Nephron (organoid): ENCODE measurements around the gene METRNL.

Source experiments
- H3K27ac Mint-ChIP-seq, 3 experiments: 2 replicates each; pipeline ENCODE4 v1.8.0; 2020; ENCODE audit warnings: mixed read lengths in 3 of 3, mild to moderate bottlenecking in 2 of 3, moderate library complexity in 1 of 3
- H3K27me3 Mint-ChIP-seq: 2 replicates; pipeline ENCODE4 v1.8.0; 2021; ENCODE audit warnings: low read depth, mild to moderate bottlenecking, moderate library complexity, mixed read lengths
- H3K36me3 Mint-ChIP-seq: 2 replicates; pipeline ENCODE4 v1.8.0; 2020; ENCODE audit warnings: low read depth, mixed read lengths
- H3K4me1 Mint-ChIP-seq: 2 replicates; pipeline ENCODE4 v1.8.0; 2020; ENCODE audit warnings: mixed read lengths
- H3K4me3 Mint-ChIP-seq, 3 experiments: 2 replicates each; pipeline ENCODE4 v1.8.0; 2020; ENCODE audit warnings: mild to moderate bottlenecking in 3 of 3, mixed read lengths in 3 of 3, moderate library complexity in 2 of 3
- H3K9me3 Mint-ChIP-seq: 2 replicates; pipeline ENCODE4 v1.8.0; 2020; ENCODE audit warnings: mixed read lengths
- TF ChIP-seq, protein P1 (sequence below), 3 experiments: fragments of 200-600 bp; sonication (generic); IDR thresholded peaks; one replicate each; pipeline ENCODE4 v1.5.0; 2021; ENCODE audit warnings: antibody characterized with exemption in 3 of 3; ENCODE audit not compliant: unreplicated experiment in 3 of 3

METRNL gene

DNA sequence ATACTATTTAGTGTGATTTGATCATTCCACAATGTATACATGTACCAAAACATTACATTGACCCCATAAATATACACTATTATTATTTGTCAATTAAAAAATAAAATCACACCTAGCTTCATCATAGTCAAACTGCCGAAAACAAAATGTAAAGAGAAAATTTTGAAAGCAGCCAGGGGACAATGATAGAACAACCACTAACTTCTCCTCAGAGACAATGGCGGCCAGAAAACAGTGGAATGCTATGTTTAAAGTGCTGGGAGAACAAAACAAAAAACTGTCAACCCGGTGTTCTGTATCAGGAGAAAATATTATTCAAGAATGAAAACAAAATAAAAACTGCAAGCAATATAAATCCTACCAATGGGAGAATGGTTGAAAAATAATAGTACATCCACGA is 63.2 kb downstream of the METRNL start:
- Mint-ChIP-seq H3K4me1 (peaks cover 9% of the 10 kb centered on the region), H3K27ac (no peak overlapping the region), H3K9me3 (peaks cover 34% of the 10 kb centered on the region), H3K27me3 (peaks cover 14% of the 10 kb centered on the region), H3K36me3 (no peaks in the 10 kb centered on the region), H3K4me3 (no peak overlapping the region)
- TF ChIP-seq, protein P1, sequence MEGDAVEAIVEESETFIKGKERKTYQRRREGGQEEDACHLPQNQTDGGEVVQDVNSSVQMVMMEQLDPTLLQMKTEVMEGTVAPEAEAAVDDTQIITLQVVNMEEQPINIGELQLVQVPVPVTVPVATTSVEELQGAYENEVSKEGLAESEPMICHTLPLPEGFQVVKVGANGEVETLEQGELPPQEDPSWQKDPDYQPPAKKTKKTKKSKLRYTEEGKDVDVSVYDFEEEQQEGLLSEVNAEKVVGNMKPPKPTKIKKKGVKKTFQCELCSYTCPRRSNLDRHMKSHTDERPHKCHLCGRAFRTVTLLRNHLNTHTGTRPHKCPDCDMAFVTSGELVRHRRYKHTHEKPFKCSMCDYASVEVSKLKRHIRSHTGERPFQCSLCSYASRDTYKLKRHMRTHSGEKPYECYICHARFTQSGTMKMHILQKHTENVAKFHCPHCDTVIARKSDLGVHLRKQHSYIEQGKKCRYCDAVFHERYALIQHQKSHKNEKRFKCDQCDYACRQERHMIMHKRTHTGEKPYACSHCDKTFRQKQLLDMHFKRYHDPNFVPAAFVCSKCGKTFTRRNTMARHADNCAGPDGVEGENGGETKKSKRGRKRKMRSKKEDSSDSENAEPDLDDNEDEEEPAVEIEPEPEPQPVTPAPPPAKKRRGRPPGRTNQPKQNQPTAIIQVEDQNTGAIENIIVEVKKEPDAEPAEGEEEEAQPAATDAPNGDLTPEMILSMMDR (IDR thresholded peaks at IDR 0.05; ENCODE audit: unreplicated experiment in 3 of 3) = no peak

DNA sequence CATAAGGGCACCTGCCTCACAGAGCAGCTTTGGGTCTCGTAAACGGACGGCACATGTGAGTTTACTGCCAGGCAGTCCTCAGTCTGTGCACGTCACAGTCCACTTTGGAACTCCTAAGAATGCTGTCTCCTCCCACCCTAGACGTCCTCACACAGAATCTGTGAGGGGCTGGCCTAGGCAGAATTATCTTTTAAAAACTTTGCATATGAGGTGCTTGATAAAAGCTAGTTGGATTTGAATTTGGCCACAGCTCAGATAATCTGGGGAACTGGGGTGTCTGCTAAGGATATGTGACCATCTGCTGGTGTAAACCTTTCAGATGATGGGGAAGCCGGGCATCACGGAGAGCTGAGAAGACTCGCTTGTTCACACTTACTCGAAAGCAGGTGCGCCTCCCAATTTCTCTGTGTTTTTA is 64.4 kb downstream of the METRNL start:
- Mint-ChIP-seq H3K9me3 (peaks cover 34% of the 10 kb centered on the region), H3K36me3 (no peaks in the 10 kb centered on the region), H3K4me3 (no peak overlapping the region), H3K27ac (no peak overlapping the region), H3K27me3 (peaks cover 14% of the 10 kb centered on the region), H3K4me1 (peaks cover 9% of the 10 kb centered on the region)
- TF ChIP-seq, protein P1 (IDR thresholded peaks at IDR 0.05; ENCODE audit: unreplicated experiment in 3 of 3) = no peak
